ENCODE measurements around the gene KBTBD12. TPM values are rescaled to one million over a fixed set of nuclear protein-coding genes. Genes with fewer than 3 reads are reported as not detected.

Gene KBTBD12
- total RNA-seq, 1 experiment from 2014 or later: not detected

GRCh38 chr3:128014548-128014947, 99.5 kb downstream of the KBTBD12 start:
- DNase-seq (ENCODE audit: low spot score): no peak

- DNase-seq (ENCODE audit: low spot score): no peak
These were observed 101.5 kb downstream of the KBTBD12 start for GRCh38 chr3:128016502-128016901.

- no peak for DNase-seq (ENCODE audit: low spot score)
These were observed 106.8 kb downstream of the KBTBD12 start for GRCh38 chr3:128021768-128022372.

GRCh38 chr3:128033102-128033501, 118.1 kb downstream of the KBTBD12 start:
- no peak for DNase-seq (ENCODE audit: low spot score)

- DNase-seq (ENCODE audit: low spot score): no peak
These were observed 121.1 kb downstream of the KBTBD12 start for GRCh38 chr3:128036119-128036518.

Other genes starting within 250 kb of the KBTBD12 start
- 1.2 TPM in 1 of 2 replicates, not detected in the other for gene ABTB1, start 242.3 kb upstream of the KBTBD12 start, total RNA-seq (2014; rRNA removed; shearing (Covaris generic))
- gene MGLL, start 92.7 kb upstream of the KBTBD12 start, total RNA-seq (2014; rRNA removed; shearing (Covaris generic)): 2.1 and 4.6 TPM in 2 replicates
- gene SEC61A1, start 137.2 kb downstream of the KBTBD12 start, total RNA-seq (2014; rRNA removed; shearing (Covaris generic)): 314 and 320 TPM in 2 replicates
- gene RUVBL1, start 208.6 kb downstream of the KBTBD12 start, total RNA-seq (2014; rRNA removed; shearing (Covaris generic)): 131 and 136 TPM in 2 replicates
- 4.3 and 6.1 TPM in 2 replicates for gene EEFSEC, start 238.2 kb downstream of the KBTBD12 start, total RNA-seq (2014; rRNA removed; shearing (Covaris generic))

All from H4 (cell line).